Anterior cingulate cortex (tissue), 58 donors: ENCODE measurements around the gene FAM78B.

Source experiments
- DNase-seq, 58 donors: peaks; one replicate each; lab custom pipeline; 2025; lab: John Stamatoyannopoulos, UW

The FAM78B gene

DNA sequence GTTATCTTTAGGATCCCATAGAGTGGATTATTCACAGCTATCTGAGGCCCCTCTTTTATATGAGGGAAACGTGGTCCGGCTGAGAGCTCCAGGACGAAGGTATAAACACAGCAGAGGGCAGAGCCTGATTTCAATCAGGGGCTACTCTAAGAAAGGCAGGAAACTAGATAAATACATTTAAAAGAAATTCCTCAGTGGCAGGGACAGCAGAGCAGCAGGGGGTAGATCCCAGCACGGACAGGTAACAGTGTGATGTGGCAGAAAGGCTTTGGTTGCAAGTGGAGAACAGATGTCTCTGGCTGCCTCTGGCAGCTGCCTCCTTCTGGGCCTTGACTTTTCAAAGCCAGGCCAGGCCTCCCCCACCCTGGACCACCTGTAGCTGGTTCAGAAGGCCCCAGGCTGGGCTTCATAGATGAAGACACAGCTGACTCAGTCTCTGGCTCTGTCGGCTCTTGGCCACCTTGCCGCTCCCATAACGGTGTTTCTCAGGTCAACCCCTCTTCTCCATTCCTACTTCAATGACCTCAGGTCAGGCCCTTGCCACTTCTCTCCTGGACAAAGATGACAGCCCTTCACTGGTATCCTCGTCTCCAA lies 43.8 kb downstream of the FAM78B start:
- no peak for DNase-seq

- no peak for DNase-seq
Measured at GRCh38 chr1:166121010-166121409, 45.8 kb downstream of the FAM78B start.

GRCh38 chr1:166120281-166120680 lies 46.5 kb downstream of the FAM78B start:
- DNase-seq = no peak

DNA sequence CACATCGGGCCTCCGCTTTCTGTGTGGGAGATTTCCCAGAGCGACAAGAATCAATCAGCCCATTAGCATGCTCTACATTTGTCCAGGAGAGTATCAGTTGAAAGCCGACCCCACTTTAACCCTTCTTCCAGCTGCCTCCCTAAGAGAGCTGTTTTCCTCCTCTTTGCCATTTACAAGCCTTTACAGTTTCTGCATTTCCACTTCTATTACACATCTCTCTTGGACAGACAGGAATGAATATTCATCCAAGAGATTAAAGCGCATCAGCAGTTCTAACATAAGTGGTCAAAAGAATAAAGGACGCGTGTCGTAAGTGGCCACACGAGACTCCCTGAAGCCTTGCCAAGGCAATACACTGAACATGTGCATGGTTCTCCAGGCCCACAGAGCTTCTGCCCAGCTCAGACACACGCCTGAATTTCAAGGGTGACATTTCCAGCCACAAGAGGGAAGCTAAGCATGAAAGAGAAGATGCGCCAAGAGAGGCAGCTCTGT lies 47.3 kb downstream of the FAM78B start:
- DNase-seq = peak in 2 of 58 donors; percentile 2 to 6

DNA sequence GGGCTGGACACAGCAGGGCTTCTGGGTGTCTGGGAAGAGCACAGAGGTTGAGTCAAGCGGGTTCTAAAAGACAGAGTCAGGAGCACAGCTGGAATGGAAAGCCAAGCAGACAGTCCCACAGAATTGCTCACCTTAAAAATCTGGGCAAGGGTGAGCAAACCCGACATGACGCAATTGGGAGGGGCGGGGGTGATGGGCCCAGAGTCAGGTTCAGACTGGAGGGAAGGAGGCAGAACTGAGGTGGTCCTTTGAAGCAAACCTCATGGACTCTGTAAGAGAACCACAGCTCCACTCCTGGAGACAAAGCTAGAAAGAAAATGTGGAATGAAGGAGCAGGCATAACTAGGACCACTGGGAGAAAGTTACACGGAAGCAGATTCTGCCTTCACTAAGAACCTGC lies 49.0 kb downstream of the FAM78B start:
- DNase-seq = no peak

DNA sequence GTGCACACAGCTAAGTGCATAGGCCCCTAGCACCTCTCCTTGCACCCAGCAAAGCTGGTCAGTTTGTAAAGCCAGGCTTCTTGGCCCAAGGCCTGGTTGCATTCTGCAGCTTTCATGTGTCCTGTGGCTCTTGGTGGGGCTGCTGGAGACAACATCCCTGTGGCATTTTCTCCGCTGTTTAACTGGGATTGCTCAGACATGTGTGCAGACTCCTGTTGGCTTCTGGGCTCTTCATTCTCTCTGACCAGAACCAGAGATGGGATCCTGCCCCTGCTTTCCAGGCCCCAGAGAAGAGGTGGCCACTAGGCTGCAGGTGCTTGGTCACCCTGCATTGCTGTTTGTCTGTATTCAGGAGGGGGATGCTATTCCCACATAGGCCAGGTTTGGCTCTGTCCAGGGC lies 50.8 kb downstream of the FAM78B start:
- DNase-seq = no peak

DNA sequence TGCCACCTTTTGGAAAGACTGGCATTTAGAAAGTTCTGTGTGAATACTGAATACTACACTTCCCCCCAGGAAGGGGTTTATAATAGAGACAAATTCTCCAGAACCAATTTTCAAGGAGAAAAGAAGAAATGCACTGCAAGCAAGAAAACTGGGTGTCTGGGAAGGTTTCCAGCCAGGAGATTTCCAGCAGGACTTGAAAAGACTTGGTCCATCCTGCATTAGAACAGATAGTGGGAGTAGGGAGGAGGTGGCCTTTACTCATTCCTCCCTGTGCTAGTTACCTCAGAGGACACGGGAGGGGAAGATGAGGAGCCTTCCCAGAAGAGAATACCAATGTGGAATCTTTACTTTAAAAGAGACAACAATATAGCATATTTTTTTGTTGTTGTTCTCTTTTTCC lies 52.4 kb downstream of the FAM78B start:
- DNase-seq = peak in 4 of 58 donors; percentile 17 to 61 (median 22)

- DNase-seq = no peak
Measured at GRCh38 chr1:166113630-166114029, 53.2 kb downstream of the FAM78B start.

DNA sequence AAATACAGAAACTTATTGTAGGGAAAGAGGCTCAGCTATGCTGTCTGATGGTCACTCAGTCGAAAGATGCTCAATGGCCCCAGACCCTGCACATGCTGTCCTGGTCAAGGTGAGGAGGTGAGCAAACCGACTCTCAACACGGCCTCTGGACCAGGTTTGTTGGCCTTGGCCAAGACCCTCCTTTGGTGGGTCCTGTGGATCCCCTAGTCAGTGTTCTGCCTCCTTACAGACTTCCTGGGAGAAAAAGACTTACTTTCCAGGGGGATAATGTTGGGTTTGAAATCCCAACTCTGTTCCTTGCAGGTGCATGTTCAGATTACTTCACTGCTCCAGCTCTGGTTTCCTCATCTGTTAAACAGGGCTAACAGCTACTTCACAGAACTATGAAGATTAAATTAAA lies 53.8 kb downstream of the FAM78B start:
- no peak for DNase-seq

GRCh38 chr1:166112425-166112824 lies 54.4 kb downstream of the FAM78B start:
- DNase-seq = no peak

GRCh38 chr1:166111430-166111829 lies 55.4 kb downstream of the FAM78B start:
- DNase-seq = no peak

DNA sequence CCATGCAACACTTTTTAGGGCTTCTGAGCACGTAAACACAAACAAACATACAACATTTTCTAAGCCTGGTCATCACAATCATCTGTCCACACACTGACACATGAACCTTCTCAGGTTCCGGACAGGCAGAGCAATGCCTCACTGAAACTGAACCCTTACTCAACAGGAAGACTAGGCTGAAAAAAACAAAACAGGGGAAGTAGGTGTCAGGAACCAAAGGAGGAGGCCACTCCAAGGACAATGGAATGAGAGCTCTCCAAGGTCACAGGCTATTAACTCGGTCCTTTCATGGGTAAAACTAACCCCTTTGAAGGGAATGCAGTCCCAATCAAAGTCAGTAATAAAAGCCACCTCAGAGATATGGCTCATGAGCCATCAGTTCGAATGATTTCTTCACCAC lies 76.6 kb downstream of the FAM78B start:
- DNase-seq = no peak

GRCh38 chr1:166089804-166090203 lies 77.0 kb downstream of the FAM78B start:
- DNase-seq = peak in 1 of 58 donors; percentile 17

- no peak for DNase-seq
Measured at GRCh38 chr1:166088572-166088955, 78.2 kb downstream of the FAM78B start.

- DNase-seq = no peak
Measured at GRCh38 chr1:166087734-166088571, 78.8 kb downstream of the FAM78B start.

DNA sequence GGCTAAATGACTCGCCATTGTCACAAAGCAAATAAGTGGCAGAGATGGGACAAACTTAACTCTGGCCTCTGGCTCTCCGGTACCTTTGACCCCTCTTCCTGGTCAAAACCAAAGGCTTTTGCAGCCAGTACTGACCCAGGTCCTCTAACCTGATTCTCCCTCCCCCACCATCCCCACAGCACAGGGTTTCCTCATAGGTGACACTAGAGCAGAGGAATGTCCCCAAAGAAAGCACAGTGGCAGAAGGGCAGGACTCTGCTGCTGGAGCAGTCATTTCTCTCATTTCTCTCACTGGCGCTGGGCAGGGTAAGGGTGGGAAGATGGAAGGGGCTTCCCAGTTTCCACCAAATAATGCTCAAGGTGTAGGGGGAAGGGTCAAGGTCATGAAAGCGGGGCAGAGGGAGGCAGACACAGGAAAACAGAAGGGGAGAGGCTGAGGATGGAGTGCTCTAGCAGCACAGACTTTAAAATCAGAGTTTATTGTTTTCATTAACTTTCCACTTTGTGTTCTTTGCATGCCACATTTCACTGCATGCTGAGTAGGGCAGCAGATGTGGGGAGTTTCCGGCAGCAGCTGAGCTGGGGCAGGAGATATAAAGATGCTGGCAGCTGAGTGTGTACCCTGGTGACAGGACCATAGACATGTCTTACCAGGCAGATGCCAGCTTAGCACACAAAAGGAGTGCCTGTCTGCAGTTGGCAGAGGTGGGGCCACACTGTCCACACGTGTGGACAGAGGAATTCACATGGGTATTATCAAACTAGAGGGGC lies 80.5 kb downstream of the FAM78B start:
- DNase-seq = no peak

DNA sequence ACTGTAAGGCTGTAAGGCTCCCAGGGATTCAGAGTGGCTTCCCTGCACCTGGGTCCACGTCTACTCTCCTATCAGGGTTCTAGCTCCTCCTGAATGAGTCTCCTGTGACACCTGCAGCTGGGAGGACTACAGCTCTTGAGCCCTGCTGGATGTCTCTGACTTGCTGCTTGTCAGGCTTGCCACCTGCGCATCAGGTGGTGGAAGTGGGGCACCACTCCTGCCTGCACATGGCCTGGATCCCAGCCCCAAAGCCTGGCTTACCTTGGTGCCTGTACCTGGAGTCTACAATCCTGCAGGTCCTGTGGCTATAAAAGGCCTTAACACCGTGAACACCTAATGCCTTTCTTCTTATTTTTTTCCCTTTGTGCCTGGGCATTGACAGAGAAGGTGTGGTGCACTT lies 82.2 kb downstream of the FAM78B start:
- no peak for DNase-seq

GRCh38 chr1:166083887-166084286 lies 82.9 kb downstream of the FAM78B start:
- DNase-seq = no peak

DNA sequence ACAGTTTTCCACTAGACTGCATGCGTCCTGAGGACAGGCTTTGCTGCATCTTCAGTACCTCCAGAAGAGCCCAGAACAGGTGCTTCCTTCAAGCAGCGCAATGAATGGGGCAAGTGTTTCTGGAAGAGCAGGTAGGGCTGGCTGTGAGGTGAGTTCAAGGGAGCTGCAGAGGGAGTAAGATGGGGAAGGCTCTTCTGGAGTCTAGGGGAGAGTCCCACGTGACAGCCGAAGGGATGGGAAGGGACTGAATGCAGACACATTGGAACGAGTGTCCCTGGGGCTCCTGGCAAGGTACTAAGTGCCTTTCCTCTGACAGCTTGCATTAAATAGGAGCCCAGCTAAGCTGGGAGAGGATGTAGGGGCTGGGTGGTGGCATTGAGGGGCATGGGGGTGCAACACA lies 84.2 kb downstream of the FAM78B start:
- no peak for DNase-seq

GRCh38 chr1:166080967-166081870 lies 85.6 kb downstream of the FAM78B start:
- no peak for DNase-seq
